HG03064 (cell line): ENCODE data around the gene PREB.
A peak's percentile ranks its signal among the peaks of the same experiment; 100 is the strongest.
"Not testable (repeated sequence)": the region's sequence is repeated elsewhere in the genome, so short reads cannot be mapped to it uniquely, and the experiment has no call there.

Experiments used
- ATAC-seq: cut with Tn5 transposase; IDR thresholded peaks from one replicate; pipeline ENCODE4 v1.9.1; 2021; ENCODE audit warnings: low read depth; ENCODE audit not compliant: unreplicated experiment

The PREB gene

GRCh38 chr2:27133905-27134780 is at the start of gene PREB:
TSS of gene PREB (minus strand) at chr2:27134636. CDS start at chr2:27134421, 215 bp downstream.
- ATAC-seq: peak; percentile 78

- no peak for ATAC-seq
Measured at GRCh38 chr2:27184115-27184514, 49.7 kb upstream of the PREB start.

GRCh38 chr2:27182346-27182745 is 47.9 kb upstream of the PREB start:
- no peak for ATAC-seq

- ATAC-seq: no peak
Measured at GRCh38 chr2:27179344-27180000, 45.0 kb upstream of the PREB start.

DNA sequence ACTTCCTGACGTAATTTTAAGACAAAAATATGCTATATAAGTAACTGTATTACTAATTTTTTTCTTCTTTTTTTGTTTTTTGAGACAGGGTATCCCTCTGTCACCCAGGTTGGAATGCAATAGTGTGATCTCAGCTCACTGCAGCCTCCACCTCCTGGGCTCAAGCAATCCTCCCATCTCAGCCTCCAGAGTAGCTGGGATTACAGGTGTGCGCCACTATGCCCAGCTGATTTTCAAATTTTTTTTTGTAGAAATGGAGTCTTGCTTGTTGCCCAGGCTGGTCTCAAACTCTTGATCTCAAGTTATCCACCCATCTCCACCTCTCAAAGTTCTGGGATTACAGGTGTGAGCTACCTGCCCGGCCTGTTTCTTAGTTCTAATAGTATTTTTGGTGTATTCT is 44.0 kb upstream of the PREB start:
- no peak for ATAC-seq

- ATAC-seq: no peak
Measured at GRCh38 chr2:27177441-27178351, 43.3 kb upstream of the PREB start.

GRCh38 chr2:27175781-27176180 is 41.3 kb upstream of the PREB start:
- not testable (repeated sequence) for ATAC-seq

DNA sequence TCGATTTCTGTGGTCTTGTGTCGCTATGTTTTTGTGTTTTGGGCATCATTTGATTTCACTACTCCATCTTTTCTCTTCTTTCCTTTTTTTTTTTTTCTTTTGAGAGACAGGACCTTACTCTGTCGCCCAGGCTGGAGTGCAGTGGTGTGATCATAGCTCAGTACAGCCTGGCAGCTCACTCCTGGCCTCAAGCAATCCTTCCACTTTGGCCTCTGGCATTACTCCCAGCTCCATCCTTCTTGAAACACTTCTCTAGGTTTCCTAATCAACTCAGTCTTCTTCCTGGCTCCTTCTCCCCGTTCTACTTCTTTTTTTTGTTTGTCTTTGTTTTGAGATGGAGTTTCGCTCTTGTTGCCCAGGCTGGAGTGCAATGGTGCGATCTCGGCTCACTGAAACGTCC is 40.9 kb upstream of the PREB start:
- no peak for ATAC-seq

DNA sequence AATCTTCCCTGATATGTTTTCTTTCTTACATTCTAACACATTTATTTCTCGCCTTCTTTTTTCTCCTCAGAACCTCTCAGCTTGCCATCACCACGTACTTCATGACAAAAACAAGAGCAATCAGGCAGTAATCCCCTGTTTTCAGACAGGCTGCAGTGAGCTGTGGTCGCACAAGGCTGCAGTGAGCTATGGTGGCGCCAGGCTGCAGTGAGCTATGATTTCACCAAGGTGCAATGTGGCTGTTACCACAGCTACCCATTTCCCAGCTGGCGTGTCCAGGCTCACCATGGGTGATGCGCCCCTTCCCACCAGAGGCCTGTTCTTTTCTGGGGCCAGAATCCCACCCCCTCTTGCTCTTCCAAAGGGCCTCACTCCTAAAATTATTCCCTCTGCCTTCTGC is 40.2 kb upstream of the PREB start:
- ATAC-seq: no peak

- ATAC-seq: no peak
Measured at GRCh38 chr2:27171351-27171848, 37.0 kb upstream of the PREB start.

- ATAC-seq: no peak
Measured at GRCh38 chr2:27170581-27171337, 36.3 kb upstream of the PREB start.

DNA sequence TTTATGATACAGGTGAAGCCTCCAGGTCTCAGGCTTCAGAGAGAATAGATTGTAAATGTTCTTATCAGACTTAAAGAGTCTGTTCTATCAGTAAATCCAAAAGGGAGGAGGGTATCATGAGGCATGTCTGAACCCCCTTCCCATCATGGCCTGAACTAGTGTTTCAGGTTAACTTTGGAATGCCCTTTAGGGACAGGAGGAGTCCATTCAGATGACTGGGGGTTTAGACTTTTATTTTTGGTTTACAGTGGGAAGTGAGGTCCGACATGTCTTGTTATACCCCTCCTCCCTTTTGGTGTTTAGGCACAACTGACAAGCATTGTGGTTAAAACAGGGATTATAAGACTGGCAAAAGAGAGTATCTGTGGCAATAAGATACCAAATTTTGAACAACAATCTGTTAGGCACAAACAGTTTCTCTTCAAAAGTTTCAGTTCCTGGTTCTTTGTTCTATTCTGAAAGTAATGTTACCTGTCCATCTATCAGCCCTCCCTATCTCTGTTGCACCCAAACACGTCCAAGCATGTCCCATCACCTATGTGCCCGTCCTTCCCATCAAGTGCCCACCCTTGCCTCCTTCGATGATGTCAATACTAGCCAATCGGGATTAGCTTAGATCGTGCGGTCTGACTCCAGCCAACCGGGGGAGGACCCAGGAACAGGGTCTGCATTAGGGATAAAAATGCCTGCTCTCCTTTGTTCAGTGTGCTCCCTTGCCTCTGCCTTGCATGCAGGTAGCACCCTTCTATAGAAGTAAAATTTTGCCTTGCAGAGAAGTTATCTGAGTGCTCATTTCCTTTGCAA is 30.7 kb upstream of the PREB start:
- no peak for ATAC-seq

- ATAC-seq: no peak
Measured at GRCh38 chr2:27162151-27163121, 28.0 kb upstream of the PREB start.

DNA sequence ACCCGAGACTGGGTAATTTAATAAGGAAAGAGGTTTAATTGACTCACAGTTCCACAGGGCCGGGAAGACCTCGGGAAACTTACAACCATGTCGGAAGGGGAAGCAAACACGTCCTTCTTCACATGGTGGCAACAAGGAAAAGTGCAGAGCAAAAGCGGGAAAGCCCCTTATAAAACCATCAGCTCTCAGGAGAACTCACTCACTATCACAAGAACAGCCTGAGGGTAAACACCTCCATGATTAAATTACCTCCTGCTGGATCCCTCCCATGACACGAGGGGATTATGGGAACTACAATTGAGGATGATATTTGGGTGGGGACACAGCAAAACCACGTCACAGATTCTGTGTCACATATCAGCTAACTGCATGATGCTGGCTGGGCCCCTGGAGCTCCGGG is 25.8 kb upstream of the PREB start:
- ATAC-seq: no peak

- ATAC-seq: no peak
Measured at GRCh38 chr2:27159271-27159670, 24.8 kb upstream of the PREB start.

DNA sequence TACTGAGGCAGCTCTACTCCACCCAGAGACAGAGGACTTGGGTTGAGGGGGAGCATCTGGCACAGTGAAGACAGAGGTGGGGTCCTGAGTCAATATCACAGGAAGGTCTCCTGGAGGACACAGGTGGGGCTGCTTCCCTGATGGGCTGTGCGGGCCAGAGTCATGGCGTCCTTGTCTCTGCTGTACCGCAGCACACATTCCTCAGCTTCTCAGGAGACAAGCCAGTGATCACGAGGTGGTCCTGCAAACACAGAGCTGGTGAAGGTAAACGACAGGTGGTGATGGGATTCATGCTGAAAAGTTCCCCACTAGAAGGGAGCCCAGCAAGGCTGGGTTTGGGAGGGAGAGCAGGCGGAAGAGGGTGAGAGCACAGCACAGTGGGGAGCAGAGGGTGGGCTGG is 24.0 kb upstream of the PREB start:
- ATAC-seq: no peak

DNA sequence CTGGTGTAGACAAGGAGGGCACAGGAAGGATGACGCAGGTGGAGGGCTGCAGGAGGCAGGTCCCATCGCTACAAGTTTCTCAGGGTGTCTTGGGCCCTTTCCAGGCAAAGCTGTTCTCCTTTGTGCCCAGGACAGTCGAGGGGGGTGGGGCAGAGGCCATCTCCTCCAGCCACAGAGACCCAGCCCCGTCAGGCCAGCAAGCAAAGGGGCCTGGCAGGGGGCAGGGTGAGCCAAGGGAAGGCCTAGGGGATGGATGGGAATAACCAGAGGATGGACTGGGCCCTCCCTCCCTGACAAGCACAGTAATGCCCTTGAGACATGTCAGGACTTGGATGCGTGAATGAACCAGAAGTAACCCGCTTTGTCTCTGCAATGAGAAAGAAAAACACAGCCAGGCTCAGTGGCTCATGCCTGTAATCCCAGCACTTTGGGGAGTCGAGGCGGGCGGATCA is 20.7 kb upstream of the PREB start:
- ATAC-seq: no peak

- no peak for ATAC-seq
Measured at GRCh38 chr2:27154488-27154887, 20.1 kb upstream of the PREB start.
